AG09309 (cell line): ENCODE measurements around the gene RNF212.
A peak's percentile ranks its signal among the peaks of the same experiment; 100 is the strongest.

ENCODE experiments used
- DNase-seq: peaks from one replicate; pipeline ENCODE4 v3.0.0-alpha.2; 2010; ENCODE audit warnings: low read depth
- H3K4me3 ChIP-seq: 2 replicates; pipeline ENCODE4 v1.5.1; 2011; ENCODE audit warnings: mild to moderate bottlenecking, low read depth, low read length, moderate library complexity; ENCODE audit not compliant: control insufficient read depth
- TF ChIP-seq, protein P1 (sequence below): IDR thresholded peaks from 2 replicates; pipeline ENCODE4 v1.5.1; 2011; ENCODE audit warnings: mild to moderate bottlenecking, low read depth, low read length, inconsistent platforms; ENCODE audit not compliant: insufficient read depth, control insufficient read depth; ENCODE audit errors: missing control alignments

The RNF212 gene

DNA sequence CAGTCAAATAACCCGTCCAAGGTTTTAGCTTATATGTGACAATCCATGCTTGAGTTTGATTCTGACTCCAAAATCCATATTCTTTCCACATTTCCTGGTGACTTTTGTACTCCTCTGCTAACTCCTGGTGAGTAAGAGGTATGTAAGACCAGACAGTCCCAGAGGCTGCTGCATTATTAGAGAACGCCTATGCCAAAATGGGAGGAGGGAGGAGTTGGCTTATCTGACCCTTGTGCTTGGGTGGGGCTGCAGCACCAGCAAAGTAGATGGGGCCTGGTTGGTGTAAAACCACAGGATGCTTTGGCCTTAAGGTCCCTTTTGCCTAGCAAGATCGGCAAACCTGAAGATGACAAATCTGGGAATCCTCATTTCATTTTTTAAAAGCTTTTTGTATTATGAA is 9.1 kb upstream of the RNF212 start:
- H3K4me3 ChIP-seq = no peak overlapping the region
- TF ChIP-seq, protein P1, sequence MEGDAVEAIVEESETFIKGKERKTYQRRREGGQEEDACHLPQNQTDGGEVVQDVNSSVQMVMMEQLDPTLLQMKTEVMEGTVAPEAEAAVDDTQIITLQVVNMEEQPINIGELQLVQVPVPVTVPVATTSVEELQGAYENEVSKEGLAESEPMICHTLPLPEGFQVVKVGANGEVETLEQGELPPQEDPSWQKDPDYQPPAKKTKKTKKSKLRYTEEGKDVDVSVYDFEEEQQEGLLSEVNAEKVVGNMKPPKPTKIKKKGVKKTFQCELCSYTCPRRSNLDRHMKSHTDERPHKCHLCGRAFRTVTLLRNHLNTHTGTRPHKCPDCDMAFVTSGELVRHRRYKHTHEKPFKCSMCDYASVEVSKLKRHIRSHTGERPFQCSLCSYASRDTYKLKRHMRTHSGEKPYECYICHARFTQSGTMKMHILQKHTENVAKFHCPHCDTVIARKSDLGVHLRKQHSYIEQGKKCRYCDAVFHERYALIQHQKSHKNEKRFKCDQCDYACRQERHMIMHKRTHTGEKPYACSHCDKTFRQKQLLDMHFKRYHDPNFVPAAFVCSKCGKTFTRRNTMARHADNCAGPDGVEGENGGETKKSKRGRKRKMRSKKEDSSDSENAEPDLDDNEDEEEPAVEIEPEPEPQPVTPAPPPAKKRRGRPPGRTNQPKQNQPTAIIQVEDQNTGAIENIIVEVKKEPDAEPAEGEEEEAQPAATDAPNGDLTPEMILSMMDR = no peak
- no peak for DNase-seq

DNA sequence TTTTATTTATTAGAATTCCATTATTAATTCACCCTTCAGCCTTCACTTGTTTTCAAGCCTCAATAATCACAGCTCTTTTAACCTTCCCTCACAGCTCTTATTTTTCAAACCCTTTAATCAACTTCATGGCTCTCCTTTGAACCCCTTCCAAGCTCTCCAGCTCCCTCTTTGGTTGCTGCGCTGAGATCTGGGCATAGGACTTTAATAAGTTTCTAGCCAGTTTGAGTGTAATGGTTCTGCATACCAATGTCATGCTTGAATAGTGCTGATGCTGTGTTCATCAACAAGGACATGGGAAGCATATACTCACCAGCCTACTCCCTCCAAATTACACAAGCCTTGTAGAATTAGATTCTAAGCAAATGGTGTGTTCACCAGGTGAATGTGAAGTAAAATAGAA is 3.5 kb upstream of the RNF212 start:
- TF ChIP-seq, protein P1 = peak; percentile 25
- no peak overlapping the region for H3K4me3 ChIP-seq
- no peak for DNase-seq

DNA sequence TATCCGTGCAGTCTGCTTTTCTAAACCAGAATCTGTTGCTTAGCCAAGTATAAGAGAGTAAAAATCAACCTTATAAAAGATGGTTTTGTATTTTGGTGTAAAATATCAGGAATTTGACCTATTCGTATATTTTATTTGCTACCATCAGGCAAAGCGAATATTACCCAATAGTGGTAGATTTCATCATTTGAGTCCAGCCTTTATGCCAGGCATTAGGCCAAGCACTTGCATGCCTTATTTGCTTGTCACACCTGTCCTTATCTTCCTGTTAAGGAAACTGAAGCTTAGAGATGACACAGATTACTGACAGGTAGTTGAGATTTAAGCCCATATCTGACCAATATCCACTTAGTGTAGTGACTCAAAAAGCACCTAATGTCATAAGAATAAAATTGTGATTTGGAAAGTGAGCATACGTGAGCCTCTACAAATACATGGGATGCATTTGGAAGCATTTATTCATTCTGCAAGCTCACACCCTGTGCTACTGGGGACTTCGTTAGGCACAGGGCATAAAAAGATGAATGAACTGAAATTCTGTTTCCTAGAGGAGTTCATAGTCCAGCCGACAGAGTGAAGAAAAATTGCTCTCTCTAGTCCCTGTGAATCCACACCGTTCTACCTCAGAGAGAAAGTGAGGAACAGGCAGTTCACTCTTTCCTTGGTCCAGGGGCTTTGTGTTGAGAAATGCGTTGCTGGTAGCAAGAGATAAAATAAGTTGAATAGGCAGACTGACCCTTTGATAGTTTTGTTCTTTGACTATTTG is 2.3 kb upstream of the RNF212 start:
- no peak for DNase-seq
- no peak overlapping the region for H3K4me3 ChIP-seq
- TF ChIP-seq, protein P1 = no peak

DNA sequence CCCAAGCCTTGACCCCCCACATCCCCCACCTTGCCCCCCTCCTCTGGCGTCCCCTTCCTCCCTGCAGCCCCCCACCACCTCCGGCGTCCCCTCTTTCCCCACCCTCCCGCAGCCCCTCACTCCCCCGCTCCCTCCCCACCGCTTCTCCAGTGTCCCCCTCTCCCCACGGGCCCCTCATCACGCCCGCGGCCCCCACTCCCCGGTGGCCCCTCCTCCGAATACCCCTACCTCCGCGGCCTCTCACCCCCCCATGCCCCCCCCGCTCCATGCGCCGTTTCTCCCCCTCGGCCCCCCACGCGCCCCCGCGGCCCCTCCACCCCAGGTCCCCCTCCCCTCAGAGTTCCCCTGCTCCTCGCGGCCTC is 562 bp downstream of the RNF212 start:
- TF ChIP-seq, protein P1 = no peak
- DNase-seq = no peak
- no peak overlapping the region for H3K4me3 ChIP-seq

DNA sequence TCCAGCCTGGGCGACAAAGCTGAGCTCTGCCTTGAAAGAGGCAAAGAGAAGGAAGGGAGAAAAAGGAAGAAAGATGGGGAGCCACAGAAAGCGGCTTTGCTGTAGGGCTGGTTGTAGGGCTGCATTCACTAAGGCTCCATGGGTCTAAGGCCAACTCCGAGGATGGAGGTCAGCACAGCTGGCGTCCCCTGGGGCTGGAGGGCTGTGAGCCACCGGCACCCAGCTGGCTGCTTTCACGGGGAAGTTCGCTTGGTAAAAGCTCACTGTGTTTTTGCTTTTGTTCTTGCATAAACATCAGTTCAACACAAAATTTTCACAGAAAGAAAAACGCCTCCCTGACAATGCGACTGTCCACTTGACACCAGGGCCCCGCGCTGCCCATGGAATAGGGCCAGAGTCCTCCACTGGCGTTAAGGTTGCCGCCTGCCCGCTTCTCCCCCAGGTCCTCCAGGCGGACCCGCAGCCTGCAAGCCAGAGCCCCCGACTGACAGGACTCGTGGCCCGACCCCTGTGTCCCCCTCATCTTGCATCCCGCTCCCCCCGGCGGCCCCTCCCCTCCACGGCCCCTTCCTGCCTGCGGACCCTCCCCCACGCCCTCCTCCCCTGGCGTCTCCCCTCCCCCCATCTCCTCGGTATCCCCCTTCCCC is 1.1 kb downstream of the RNF212 start:
- TF ChIP-seq, protein P1 = no peak
- no peak overlapping the region for H3K4me3 ChIP-seq
- no peak for DNase-seq

DNA sequence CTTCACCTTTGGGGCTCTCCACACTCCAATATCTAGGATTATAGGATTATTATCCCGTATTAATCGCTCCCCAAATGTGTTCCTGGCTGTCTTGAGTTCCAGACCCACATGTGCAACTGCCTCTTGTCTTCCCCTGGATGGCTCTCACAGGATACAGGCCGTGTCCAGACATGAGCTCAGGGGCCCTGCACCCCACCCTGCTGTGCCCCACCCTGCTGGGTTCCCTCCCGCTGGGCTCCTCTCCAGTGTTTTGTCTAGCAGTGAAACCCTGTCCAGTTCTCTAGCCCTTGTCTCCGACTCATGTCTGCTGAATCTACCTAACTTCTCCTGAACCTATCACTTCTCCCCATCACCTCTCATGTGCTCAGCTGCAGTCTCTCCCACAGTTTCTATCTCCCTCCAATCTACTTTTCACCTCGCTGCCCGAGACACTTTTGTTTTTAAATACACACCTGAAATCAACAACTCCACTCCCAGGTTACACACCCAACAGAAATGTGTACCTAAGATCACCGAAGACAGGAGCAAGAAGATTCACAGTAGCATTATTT is 2.0 kb downstream of the RNF212 start:
- TF ChIP-seq, protein P1 = no peak
- no peak overlapping the region for H3K4me3 ChIP-seq
- DNase-seq = no peak
